ENCODE results near the gene TBC1D14.

Gene TBC1D14

DNA sequence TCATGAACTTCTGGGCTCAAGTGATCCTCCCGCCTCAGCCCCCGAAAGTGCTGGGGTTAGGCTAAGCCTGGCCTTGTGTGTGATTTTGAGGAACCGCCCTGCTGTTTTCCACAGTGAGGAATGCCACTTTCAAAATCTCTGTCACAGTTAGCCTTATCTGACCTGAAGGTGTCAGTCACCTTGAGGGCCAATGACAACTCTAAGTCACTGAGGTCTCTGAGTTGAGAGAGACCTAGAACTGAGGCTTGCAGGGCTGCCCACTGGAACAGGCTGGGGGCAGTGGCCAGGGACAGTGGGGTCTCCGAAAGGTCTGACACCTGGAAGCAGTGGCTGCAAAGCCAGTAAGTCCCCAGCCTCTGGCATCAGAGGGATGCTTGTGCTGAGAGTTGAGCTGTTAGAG, 139.7 kb downstream of the TBC1D14 start:
- DNase-seq, result no peak

DNA sequence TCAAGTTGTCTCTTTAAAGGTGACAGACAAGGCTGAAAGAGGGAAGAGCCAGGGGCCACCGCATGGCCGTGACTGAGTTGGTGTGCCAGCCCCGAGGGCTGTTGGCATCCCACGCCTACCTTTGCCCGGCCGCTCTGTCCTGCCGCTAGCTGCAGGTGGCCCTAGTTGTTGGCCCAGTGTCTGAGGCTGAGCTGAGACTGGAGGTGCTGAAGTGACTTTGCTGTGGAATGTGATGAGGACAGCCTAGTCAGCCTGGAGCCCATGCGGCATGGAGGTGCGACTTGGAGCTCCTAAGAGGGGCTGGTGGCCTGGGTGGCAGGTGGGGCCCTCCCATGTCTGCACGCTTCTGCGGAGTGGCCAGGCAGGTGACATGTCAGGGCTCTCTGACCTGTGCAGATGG, 140.1 kb downstream of the TBC1D14 start:
- DNase-seq, result no peak

DNA sequence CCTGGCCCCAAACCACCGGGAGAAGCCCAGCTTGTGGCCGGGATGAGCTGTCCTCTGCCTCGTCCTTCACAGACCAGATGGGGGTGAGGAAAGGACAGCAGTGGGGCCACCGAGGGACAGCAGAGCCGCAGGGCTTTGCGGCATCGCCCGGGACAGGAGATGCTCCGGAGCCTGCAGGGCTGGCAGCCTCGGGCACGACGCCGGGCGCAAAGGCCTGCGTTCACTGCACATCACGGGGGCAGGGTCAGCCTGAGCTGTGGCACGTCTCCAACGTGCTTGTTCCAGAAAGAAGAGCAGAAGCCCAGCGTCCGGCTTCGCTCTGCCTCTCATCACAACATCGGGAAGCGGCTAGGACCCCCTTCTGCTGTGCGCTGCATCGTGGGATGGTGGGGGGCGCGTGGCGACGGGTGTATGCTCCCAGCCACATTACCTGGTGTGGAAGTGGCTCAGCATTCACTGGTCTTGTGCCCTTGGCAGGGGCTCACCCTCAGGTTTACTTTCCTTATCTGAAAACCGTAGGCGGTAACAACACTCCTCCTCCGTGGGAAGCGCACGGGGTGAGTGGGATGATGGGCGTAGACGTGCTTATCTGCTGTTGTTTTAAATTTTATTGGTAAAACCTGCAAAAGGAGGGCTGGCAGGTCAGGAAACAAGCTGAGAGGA, 141.0 kb downstream of the TBC1D14 start:
- no peak for DNase-seq

DNA sequence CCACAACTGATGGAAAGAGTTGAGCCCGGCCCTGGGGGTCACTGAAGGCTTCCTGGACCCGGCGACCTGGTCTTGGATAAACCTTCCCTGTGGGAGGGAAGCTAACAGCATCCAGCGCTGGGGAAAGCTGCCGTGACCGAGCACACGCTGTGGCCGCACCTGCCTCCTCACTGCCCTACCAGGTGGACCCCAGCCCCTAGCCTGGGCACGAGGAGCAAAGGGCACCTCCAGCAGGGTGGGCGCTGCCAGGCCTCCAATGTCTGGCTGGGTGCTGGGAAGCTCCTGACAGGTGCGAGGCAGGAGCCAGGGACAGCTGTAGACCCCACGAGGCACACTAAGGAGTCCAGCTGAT, 141.5 kb downstream of the TBC1D14 start:
- DNase-seq, result no peak

DNA sequence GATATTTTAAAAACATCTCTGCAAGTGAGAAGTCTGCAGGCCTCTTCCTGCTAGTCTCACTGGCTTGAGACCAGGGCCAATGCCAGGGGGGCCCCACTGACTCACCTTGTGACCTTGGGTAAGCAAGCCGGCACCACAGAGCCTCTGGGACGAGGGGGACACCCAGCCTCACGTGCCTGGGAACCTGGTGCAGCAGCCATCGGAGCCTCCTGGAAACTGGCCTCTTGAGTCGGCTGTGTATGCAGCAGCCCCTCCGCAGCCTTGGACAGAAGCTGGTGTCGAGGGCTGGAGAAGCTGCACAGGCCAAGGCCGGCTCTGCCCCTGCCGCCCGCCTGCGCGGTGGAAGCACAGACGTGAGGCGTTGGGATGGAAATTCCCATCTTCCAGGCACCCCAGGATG, 142.3 kb downstream of the TBC1D14 start:
- DNase-seq, result no peak

DNA sequence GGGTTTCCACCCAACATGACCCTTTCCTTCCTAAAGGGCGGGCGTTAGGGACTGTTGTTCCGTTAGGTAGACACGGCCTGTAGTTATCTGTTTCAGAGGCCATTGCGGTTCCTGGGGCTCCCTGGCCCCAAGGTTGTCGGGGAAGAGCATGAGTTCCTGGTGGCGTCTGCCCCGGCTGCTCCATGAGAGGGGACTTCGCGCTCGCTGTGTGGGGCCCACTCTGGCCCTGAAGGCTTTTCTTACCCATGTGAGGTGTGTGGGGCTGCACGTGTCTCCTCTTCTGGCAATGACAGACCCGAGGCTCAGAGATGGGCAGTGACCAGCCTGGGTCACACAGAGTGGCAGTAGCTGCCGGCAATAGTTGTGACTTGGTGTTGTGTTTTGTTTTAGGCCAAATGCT, 142.7 kb downstream of the TBC1D14 start:
- no peak for DNase-seq

DNA sequence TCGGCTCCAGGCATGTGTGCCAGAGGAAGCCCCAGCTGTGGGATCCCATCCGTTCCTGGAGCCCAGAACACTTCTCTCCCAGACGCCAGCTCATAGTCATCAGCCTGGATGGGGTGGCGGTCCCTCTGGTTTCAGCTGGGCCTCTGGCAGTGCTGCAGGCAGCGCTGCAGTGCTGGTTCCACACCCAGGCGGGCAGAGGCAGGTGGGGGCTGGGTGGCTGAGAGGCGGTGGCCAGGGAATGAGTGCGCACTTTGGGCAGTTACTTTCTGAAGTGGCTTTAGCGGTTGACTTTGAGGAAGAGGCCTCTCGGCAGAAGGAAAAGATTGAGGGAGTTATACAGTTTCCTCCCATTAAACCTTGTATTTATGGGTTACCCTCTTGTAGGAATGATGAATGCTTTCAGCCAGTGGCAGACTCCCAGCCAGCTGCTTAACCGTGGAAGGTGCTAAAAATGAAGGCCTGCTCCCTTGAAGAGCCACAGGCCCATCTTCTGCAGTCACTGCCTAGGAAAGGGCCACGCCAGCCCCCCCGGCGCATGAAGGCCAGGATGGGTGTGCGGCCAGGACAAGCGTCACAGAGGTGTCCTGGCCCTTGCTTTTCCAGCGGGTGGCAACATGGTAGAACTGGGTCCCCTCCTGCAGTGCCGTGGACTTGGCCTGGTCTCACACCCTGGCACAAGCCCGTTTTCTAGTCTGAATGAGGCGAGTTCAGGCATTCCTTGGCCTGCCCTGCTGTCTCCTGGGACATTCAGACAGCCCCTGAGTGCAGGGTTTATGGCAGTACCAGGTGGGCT, 143.5 kb downstream of the TBC1D14 start:
- DNase-seq, result no peak

DNA sequence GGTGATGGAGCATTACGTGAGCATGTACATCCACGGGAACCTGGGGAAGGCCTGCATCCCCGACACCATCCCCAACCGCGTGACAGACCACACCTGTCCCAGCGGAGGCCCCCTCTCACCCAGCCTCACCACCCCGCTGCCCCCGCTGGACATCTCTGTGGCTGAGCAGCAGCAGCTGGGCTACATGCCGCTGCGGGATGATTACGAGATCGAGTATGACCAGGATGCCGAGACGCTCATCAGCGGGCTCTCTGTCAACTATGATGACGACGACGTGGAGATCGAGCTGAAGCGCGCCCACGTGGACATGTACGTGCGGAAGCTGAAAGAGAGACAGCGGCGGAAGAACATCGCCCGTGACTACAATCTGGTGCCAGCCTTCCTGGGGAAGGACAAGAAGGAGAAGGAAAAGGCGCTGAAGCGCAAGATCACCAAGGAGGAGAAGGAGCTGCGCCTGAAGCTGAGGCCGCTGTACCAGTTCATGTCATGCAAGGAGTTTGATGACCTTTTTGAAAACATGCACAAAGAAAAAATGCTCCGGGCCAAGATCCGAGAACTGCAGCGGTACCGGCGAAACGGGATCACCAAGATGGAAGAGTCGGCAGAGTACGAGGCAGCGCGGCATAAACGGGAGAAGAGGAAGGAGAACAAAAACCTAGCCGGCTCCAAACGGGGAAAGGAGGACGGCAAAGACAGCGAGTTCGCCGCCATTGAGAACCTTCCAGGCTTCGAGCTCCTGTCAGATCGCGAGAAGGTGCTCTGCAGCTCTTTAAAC, 144.7 kb downstream of the TBC1D14 start:
- DNase-seq, result no peak

DNA sequence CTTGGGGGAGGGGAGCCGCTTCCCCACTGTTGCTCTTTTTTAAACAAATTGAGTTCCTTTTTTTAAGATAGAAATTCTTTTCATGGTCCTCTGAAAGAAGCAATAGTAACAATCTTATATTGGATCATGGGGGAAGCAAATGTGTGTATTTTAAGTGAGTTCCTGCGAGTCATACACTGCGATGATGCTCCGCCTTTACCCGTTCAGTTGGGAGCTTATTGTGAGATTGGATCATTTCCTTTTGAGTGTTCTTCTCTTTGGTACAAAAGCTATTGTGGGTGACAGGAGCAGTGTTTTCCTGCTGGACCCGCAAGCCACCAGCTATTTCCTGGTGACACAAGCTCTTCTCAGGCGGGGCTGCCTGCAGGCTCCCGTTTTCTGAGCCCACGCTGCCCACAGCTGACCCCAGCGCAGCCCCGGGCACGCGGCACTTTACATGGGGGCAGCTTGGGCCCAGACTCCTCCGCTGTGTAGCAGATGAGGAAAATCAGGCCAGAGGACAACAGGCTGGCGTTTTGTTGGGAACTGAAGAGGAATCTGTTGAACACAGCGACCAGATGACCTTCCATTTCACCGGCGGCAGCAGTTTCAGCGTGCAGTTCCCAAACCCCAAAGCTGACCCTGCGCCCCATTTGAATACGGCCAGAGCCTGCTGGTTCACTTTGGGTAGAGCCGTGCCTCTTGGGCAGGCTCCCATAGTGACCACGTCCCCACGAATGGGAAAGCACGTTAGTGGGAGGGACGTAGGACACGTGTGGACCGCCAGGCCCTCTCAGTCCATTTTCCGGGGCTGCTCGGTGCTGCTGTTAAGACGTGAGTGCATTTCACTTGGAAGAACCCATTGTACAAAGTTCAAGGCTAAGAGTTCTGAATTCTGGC, 145.7 kb downstream of the TBC1D14 start:
- no peak for DNase-seq

DNA sequence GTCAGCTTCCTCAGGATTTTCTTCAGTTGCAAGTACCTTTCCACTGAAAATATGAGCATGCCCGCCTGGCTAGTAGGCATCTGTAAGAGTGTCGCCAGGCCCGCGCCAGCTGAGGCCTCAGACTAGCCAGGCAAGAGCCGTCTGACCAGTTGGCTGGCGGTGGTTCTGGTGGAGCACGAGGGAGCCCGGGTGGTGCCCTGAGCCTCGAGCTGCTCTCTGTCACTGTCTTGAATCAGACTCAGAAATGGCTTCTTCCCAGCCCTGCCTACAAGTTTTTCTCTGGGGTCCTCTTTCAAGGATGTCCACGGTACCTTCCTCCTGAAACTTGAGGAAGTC, 146.3 kb downstream of the TBC1D14 start:
- no peak for DNase-seq

DNA sequence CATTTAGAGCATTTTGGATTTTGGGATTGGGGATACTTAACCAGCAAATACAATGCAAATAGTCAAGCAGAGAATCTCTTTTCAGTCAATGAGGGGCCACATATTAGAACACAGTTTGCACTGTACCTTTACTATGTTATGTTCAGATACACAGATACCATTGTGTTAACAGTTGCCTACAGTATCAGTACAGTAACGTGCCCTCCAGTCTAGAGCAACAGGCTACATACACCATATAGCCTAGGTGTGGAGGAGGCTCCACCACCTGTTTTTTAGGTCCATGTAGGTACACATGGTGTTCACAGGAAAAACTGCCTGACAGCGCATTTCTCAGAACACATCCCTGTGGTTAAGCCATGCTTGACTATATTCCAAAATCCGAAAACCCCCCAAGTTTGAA, 149.2 kb downstream of the TBC1D14 start:
- peak; percentile 20 for DNase-seq

DNA sequence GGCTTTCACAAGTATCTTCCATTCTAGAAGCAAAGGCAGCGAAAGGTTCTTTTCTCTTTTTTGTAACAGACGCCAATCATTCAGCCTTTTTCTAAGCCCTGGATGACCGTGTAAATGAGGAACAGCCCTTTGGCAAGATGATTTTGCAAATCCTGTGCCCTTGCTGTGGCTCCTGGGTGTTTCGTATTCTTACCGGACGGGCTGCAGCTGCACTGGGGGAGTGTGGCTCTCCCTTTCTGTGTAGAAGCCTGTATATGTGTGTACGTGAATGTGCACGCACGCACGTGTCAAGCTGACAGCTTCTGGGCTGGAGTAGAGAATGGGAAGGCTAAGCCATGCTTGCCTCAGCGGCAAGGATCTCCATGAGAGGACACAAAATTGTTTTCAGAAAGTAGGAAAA, 150.0 kb downstream of the TBC1D14 start:
- DNase-seq, result no peak

DNA sequence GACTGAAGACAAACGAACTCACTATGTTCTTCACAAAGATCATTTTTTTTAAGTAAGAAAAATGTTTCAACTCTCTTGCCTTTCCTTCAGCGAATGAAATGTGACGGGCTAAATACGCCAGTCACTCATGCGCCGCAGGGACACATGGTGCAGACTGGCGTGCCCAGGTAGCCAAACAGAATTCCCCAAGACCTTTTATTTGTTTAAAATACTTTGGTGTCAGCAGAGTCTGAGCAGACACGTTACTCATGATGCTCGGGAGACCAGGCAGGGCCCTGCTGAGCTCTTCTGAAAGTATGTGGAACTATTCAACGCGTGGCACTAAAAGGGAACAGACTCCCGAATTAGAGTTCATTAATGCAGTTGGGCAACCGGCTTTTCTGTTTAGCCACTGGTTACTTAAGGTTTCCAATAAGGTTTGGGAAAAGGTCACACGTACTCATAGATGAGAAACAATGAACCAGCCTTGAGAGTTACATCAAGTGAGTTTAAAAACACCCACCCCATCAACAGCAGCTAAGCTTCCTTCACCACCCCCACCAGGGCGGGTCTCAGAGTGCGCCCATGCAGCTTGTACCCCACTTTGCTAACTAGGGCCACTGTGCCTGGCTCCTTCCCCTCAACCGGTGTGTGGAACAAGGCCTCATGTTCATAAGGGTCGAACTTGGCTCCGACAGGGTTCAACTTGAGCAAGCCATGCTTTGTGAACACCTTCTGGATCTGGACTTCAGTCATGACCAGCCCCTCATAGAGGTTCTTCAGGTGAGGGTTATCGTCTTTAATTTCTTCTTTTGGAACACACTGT, 150.9 kb downstream of the TBC1D14 start:
- DNase-seq, result no peak

DNA sequence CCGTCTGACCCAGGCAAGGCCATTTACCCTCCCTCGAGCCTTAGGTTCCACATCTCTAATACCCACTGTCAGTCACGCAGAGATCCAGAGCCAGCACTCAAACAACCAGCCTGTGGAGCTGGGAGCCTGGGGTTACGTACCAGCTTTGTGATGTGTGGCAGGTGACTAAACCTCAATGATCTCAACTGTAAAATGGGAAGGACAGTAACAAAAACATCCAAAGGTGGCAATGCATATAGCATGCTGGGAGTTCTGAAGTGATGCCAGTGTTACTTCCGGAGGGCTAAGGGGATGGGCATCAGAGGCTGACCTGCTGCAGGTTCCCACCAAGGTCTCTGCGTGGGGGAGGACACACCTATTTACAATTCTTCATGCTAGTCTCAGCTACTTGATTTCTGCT, 152.2 kb downstream of the TBC1D14 start:
- no peak for DNase-seq

DNA sequence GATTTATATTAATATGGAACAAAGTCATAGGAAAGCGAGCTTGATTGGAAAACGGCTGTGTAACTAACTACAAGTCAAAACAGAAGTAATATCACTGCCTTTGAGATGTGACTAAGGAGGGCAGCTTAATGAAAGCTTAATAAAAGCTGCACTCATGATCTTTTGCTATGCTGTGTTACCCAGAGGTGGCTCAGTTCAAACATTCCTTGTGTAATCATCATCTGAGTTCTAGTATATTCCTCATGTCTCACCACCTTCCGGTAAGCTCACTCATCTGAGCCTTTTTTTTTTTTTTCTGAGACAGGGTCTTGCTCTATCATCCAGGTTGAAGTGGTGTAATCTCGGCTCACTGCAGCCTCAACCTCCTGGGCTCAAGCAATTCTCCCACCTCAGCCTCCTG, 153.2 kb downstream of the TBC1D14 start:
- DNase-seq, result no peak

DNA sequence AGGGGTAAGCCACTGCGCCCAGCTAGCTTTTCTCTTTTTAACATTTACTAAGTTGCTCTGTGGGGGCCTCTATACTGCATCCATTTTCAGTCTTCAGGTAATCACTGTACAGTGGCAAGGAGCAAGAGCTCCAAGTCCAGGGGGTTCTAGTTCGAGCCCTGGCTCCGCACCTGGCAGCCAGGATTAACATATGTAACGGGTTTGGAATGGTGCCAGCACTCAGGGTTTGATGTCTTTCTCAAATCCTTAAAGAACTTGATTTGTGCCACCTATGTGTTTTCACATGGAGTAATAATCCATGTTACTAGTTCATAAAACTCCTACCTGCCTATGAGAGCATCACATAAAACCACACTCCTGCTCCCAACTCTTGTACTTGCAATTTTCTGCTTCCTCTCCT, 153.7 kb downstream of the TBC1D14 start:
- no peak for DNase-seq

DNA sequence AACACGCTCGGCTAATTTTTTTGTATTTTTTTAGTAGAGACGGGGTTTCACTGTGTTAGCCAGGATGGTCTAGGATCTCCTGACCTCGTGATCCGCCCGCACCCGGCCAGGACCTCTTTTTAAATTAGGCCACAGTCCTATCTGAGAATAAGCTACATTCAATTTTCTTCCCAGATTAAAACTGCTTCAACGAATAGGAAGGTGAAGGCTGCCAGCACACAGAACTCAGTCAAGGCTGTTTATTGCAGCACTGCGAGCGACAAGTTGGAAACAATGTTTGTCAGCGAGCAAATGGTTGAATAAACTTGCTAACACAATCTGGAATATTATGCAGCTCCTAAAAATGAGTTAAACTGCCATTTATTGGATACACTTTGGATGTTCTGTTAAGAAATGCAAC, 156.4 kb downstream of the TBC1D14 start:
- DNase-seq, result no peak

DNA sequence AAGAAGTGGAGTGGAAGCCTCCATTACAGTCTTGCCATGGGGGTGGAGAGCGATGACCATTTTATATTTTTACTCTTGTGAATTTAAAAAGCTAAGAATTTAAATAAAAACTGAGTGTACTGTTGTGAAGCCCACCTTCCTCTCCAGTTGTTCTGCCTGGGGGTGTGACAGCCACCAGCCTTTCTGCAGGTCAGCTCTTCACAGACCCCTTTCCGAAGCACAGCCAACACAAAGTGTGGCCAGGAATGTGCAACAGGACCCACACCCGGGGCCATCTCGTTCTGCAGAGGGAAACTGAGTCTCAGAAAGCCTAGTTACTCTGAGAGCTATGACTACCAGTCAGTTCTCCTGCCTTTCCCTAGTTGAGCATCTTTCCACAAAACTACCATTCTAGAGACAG, 156.9 kb downstream of the TBC1D14 start:
- DNase-seq, result no peak

DNA sequence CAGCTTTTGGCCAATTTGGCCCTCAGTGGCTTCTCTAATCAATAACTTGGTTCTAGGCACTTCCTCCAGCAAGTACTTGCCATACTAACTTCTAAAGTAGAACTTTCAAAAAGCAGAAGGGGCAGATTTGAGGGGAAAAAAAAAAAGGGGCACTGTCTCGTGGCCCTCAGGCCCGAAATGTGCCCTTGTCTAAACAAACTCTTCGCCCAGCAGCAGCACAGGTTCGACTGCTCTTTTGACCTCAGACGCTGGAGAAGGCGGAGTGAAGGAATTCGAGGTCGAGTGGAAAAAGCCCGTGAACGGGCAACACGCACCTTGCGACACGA, 157.5 kb downstream of the TBC1D14 start:
- no peak for DNase-seq

DNA sequence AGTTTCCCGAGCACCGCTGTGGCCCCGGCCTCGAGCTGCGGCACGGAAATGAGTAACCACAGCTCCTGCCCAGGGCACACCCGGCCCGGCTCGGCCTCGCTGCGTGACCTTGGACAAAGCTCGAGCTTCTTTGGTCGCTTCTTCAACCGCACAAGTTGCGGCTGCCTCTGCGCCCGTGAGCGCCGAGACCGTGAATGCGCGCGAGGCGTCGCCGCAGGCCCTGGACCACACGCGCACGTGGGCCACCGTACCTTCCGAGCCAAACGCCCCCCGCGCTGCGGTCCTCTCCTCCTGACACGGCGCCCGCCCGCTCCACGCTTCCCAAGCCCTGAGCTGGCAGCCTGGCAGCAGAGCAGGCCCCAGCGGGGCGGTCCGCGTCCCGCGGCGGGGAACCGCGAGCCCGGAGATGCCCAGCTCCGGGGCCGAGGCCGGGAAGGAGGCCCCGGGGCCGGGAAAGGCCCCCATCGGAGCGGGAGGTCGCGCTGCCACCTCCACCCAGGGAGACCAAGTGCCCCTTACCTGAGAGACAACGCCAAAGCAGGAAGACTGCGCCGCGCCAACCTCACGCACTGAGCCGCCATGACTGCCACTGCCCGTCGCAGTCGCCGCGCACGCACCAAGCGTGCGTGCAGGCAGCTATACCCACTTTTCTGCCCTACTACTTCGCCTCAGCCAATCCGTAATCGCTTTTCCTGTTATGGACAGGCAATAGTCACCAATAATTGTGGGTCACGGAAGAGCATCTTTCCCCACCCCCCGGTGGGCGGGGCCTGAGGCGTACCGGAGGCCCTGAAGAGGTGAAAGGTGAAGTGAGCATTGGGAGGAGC, 158.0 kb downstream of the TBC1D14 start, which contains the start of gene GRPEL1:
Gene GRPEL1 (minus strand): TSS at position 613 of the 827 bp plus-strand sequence. CDS start 32 bp downstream, at position 581.
- DNase-seq, result peak; percentile 98

DNA sequence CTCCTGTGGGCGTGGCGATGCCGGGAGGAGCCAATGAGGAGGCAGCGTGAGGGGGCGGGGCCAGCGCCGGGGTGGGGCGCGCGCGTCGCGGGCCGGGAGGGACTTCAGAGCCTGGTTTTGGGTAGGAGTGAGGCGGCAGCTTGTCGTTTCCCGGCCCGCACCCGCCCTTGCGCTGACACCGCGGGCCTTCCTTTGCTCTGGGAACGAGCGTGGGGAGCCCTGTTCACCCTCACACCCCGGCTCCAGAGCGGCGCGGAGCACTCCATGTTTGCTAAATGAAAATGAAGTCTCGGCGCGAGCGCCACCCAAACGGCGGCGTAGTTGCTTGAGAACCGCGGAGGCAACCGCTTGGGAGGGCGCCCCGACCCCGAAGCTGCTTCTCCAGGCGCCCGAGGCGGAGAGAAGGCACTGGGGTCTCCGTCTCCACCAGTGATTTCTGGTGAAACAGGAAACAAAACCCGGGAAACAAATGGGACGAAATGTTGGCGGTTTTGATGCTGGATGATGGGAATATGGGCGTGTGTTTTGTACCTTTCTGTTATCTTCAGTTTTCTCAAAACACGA, 158.7 kb downstream of the TBC1D14 start:
- DNase-seq, result no peak

All from RPMI8226 (cell line).